ENCODE measurements around the gene VAV2.

Gene VAV2

DNA sequence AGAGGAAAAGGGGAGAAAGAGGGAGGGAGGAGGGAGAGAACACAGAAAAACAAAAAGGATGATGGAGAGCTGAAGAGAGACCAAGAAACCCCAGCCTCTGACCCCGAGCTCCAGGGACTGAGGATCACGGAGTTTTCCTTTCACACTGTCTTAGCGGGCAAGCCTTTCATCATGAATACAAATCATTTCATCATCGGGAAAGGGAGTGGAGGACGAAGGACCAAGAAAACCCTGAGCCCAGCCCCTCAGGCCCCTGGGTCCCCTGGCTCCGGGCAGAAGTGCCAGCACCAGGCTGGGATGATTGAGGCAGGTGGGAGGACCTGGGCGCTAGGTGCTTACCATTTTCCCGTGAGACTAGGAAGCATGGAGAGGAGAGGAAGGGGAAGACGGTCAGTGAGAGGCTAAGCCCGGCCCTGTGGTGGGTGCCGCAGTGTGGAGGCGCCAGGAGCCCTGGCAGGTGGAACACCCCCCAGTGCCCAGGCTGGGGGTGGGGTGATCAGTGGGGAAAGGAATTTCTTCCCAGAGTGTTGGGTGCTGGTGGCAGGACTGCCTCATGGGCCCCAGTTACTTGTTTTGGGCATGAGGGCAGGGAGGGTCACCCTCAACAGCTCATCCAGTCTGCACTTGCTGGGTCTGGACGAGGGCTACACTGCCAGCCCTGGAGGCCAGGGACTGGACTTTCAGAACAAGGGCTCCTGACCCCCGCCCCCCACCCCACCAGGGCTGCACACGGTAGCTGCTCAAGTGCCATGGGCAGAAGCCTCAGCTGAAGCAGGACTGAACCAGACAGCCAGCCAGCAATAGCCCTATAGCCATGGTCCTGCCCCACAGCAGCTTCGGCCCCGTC lies 205.0 kb downstream of the VAV2 start:
- no peak overlapping the region for H3K4me3 ChIP-seq (ENCODE audit: low read length)
- no peaks in the 10 kb centered on the region for H3K9me3 ChIP-seq (ENCODE audit: control insufficient read depth, low read depth, low read length)
- H3K27me3 ChIP-seq (ENCODE audit: control insufficient read depth, insufficient read depth, low read length): no peaks in the 10 kb centered on the region
- H3K36me3 ChIP-seq (ENCODE audit: control insufficient read depth, low read depth, low read length): peaks cover 12% of the 10 kb centered on the region
- H3K27ac ChIP-seq (ENCODE audit: low read length): no peak overlapping the region
- no peaks in the 10 kb centered on the region for H3K4me1 ChIP-seq (ENCODE audit: control insufficient read depth, low read depth, low read length)
- no peak overlapping the region for H3K9ac ChIP-seq (ENCODE audit: low read length)

- no peak overlapping the region for H3K4me3 ChIP-seq (ENCODE audit: low read length)
- H3K27me3 ChIP-seq (ENCODE audit: control insufficient read depth, insufficient read depth, low read length): no peaks in the 10 kb centered on the region
- peaks cover 12% of the 10 kb centered on the region for H3K36me3 ChIP-seq (ENCODE audit: control insufficient read depth, low read depth, low read length)
- no peaks in the 10 kb centered on the region for H3K4me1 ChIP-seq (ENCODE audit: control insufficient read depth, low read depth, low read length)
- H3K27ac ChIP-seq (ENCODE audit: low read length): no peak overlapping the region
- H3K9me3 ChIP-seq (ENCODE audit: control insufficient read depth, low read depth, low read length): no peaks in the 10 kb centered on the region
- no peak overlapping the region for H3K9ac ChIP-seq (ENCODE audit: low read length)
These were observed 205.8 kb downstream of the VAV2 start for GRCh38 chr9:133786371-133786753.

DNA sequence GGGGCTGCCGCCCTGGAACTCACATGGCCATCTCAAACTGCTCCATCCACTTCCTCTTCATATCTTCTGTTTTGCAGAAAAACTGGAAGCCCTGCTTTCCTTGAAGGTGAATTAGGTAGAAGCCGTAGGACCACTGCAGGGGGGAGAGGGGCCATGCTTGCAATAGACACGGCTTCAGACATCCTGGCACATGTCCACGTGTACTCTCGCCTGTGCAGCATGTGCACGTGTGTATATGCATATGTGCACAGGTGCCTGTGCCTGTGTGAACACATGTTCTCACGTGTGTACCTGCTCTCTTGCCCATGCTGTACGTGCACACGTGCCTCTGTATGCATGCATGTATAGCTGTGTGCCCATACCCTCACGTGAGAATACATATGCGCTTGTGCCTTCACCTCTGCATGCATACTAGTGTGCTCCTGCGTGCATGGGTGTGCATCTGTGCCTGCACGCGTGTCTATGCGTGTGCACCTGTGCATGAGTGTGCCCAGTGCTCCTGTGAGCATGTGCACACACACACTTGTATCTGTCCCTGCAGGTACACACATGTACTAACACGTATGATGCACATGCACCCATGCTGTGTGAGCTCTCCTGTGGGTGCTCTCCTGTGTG lies 206.3 kb downstream of the VAV2 start:
- H3K36me3 ChIP-seq (ENCODE audit: control insufficient read depth, low read depth, low read length): peaks cover 10% of the 10 kb centered on the region

DNA sequence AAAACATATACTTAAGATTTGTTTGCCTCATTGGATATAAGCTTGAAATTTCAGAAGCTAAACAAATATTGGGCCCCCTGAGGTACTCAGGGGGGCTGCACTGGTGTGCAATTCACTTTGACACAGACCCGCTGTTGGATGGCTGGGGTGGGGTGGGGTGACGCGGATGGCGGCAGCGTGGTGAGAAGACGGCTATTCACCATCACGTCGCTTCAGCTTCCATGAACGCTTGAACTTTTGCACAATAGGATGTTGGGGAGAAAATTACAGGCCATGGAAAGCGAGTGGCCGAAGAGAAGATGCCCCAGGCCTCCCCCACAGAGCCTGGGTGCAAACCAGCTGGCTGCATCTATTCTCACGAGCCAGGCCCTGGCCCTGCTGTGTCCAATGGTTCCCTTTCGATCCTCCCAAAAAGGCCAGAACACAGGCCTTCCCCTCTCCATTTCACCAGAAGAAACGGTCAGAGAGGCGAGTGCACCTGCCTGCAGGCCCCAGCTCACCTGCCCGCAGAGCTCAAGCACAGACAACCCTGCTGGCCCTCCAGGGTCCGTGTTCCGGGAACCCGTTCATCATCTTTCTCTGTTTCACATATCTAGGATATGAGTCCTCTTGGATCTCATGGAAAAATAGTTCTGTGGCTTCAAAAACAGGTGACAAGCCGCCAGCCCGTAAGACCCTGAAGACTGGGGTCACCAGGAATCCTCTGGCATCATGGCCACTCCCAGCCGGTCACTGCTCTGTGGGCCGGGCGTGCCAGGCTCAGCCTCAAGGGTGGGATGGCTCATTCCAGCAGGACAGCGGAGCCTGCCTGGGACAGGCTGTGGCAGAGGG lies 207.2 kb downstream of the VAV2 start:
- Histone ChIP-seq H3K9ac (ENCODE audit: low read length) (no peak overlapping the region), H3K9me3 (ENCODE audit: control insufficient read depth, low read depth, low read length) (no peaks in the 10 kb centered on the region), H3K36me3 (ENCODE audit: control insufficient read depth, low read depth, low read length) (peaks cover 6% of the 10 kb centered on the region), H3K4me3 (ENCODE audit: low read length) (no peak overlapping the region), H3K27me3 (ENCODE audit: control insufficient read depth, insufficient read depth, low read length) (no peaks in the 10 kb centered on the region), H3K4me1 (ENCODE audit: control insufficient read depth, low read depth, low read length) (no peaks in the 10 kb centered on the region), H3K27ac (ENCODE audit: low read length) (no peak overlapping the region)

More for the DNA sequence above, 206.3 kb downstream of the VAV2 start:
- Histone ChIP-seq H3K9me3 (ENCODE audit: control insufficient read depth, low read depth, low read length) (no peaks in the 10 kb centered on the region), H3K9ac (ENCODE audit: low read length) (no peak overlapping the region), H3K27me3 (ENCODE audit: control insufficient read depth, insufficient read depth, low read length) (no peaks in the 10 kb centered on the region), H3K27ac (ENCODE audit: low read length) (no peak overlapping the region), H3K4me1 (ENCODE audit: control insufficient read depth, low read depth, low read length) (no peaks in the 10 kb centered on the region), H3K4me3 (ENCODE audit: low read length) (no peak overlapping the region)

DNA sequence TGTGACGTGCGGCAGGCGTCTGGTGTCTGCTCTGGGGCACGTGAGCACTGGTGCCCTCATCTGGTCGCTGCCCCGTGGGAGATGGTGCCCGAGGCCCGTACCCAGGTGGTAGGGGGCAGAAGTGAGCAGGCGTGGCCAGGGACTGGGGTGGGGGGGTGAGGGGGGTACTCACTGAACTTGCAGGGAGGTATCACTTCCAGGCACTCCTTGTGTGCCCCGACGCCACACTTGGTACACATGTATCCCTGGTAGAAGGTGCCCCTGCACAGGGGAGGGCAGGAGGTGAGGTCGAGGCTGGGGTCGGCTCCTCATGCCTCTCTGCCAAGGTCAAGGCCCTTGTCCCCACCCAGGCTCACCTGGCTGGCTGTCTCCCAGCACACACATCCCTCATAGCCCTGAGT lies 208.8 kb downstream of the VAV2 start:
- Histone ChIP-seq H3K9me3 (ENCODE audit: control insufficient read depth, low read depth, low read length) (no peaks in the 10 kb centered on the region), H3K27ac (ENCODE audit: low read length) (no peak overlapping the region), H3K9ac (ENCODE audit: low read length) (no peak overlapping the region), H3K36me3 (ENCODE audit: control insufficient read depth, low read depth, low read length) (peaks cover 9% of the 10 kb centered on the region), H3K27me3 (ENCODE audit: control insufficient read depth, insufficient read depth, low read length) (no peaks in the 10 kb centered on the region), H3K4me1 (ENCODE audit: control insufficient read depth, low read depth, low read length) (no peaks in the 10 kb centered on the region), H3K4me3 (ENCODE audit: low read length) (no peak overlapping the region)

DNA sequence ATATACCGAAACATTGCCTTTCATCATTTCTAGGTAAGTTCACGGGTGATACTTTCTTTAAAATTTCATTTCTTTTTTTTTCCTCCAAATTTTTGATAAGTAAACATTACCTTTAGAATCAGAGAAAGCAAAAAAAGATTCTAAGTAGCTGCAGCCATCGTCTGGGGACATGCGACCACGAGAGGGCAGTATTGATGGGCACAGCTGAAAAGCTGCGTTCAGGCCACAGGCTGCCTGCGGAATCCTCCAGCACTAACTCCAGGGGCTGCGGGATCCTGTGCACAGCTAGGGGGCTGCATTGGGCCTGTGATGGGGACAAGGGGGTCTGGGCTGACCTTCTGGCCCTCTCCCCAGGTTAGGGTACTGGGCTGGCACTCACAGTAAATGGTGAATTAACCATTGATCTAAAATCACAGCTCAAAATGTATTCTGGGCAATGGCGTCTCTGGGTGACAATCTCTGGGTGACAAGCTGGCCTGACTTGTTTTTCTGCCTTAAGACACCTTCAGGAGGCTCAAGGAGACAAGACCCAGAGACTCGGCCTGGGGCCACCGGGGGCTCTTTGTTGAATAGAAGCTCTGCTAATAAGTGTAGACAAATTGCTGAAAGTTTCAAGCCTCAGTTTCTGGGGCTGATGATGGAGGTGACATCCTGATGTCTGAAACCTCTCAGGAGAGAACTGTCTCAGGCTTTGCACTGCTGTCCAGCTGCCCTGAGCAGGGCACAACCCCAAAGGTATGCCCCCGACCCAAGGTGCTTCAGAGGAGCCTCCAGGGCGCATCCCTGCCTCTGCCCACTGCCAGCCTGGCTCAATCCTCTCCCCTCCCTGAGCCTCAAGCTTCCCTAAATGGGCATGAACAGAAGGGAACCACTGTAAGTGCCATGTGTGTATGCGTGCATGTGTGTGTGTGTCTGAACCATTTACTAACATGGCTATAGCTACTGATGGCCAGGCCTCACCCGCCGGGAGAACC lies 209.7 kb downstream of the VAV2 start:
- H3K27ac ChIP-seq (ENCODE audit: low read length): no peak overlapping the region

DNA sequence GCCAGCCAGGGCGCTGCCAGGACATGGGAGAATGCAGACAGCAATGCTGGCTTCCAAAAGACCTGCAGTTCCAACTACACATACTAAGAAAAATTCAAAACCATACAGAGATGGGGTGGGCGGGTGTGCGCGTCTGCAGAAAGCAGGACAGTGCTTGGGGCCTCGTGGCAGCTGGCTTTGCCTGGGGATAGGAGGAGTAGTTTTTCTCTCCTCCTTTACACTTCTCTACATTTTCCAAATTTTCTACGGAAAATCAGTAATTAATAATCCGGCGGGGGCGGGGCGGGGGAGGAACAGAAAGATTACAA lies 210.3 kb downstream of the VAV2 start:
- no peaks in the 10 kb centered on the region for H3K9me3 ChIP-seq (ENCODE audit: control insufficient read depth, low read depth, low read length)
- H3K4me1 ChIP-seq (ENCODE audit: control insufficient read depth, low read depth, low read length): no peaks in the 10 kb centered on the region
- H3K4me3 ChIP-seq (ENCODE audit: low read length): no peak overlapping the region
- H3K9ac ChIP-seq (ENCODE audit: low read length): no peak overlapping the region
- no peak overlapping the region for H3K27ac ChIP-seq (ENCODE audit: low read length)
- H3K36me3 ChIP-seq (ENCODE audit: control insufficient read depth, low read depth, low read length): peaks cover 9% of the 10 kb centered on the region
- no peaks in the 10 kb centered on the region for H3K27me3 ChIP-seq (ENCODE audit: control insufficient read depth, insufficient read depth, low read length)

More for the DNA sequence above, 209.7 kb downstream of the VAV2 start:
- H3K27me3 ChIP-seq (ENCODE audit: control insufficient read depth, insufficient read depth, low read length): no peaks in the 10 kb centered on the region
- H3K9ac ChIP-seq (ENCODE audit: low read length): no peak overlapping the region
- no peaks in the 10 kb centered on the region for H3K9me3 ChIP-seq (ENCODE audit: control insufficient read depth, low read depth, low read length)
- H3K36me3 ChIP-seq (ENCODE audit: control insufficient read depth, low read depth, low read length): peaks cover 9% of the 10 kb centered on the region
- no peak overlapping the region for H3K4me3 ChIP-seq (ENCODE audit: low read length)
- no peaks in the 10 kb centered on the region for H3K4me1 ChIP-seq (ENCODE audit: control insufficient read depth, low read depth, low read length)

DNA sequence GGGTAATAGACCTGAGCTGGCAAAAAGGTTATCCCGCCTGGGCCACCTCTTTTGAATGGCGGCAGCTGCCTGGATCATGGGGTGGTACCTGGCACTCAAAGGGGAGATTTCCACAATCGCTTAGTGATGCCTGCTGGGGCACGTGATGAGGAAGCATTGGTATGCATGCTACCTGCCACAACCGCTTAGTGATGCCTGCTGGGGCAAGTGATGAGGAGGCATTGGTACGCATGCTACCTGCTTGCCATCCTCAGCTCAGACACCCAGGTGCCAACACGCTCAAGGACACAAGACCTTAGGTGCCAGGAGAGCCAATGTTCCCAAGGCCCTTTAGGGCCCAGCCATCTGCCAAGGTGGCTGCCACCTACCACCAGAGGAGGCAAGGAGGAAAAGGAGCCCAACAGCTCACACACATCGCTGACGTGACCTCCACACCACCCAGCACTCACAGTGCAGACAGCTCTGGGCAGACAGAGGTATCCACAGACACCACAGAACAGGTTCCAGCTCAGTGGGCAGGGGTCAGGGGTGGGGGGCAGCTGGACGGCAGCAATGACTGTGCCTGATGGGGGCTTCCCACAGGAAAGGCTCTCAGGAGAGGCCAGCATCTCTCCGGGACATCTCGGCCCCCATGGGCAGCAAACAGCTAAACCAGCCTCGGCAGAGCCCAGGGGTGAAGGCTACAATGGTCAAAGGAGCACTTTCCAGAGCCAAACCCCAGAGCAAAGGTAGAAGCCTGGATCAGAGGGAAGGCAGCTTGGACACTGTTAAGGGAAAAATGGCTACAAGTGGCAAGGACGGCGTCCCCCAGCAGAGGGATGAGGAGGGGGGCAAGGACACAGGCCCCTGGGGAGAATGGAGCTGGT lies 210.9 kb downstream of the VAV2 start:
- H3K27ac ChIP-seq (ENCODE audit: low read length): no peak overlapping the region
- H3K4me1 ChIP-seq (ENCODE audit: control insufficient read depth, low read depth, low read length): no peaks in the 10 kb centered on the region
- no peak overlapping the region for H3K9ac ChIP-seq (ENCODE audit: low read length)
- no peaks in the 10 kb centered on the region for H3K27me3 ChIP-seq (ENCODE audit: control insufficient read depth, insufficient read depth, low read length)
- H3K9me3 ChIP-seq (ENCODE audit: control insufficient read depth, low read depth, low read length): no peaks in the 10 kb centered on the region
- H3K4me3 ChIP-seq (ENCODE audit: low read length): no peak overlapping the region
- H3K36me3 ChIP-seq (ENCODE audit: control insufficient read depth, low read depth, low read length): peaks cover 9% of the 10 kb centered on the region

DNA sequence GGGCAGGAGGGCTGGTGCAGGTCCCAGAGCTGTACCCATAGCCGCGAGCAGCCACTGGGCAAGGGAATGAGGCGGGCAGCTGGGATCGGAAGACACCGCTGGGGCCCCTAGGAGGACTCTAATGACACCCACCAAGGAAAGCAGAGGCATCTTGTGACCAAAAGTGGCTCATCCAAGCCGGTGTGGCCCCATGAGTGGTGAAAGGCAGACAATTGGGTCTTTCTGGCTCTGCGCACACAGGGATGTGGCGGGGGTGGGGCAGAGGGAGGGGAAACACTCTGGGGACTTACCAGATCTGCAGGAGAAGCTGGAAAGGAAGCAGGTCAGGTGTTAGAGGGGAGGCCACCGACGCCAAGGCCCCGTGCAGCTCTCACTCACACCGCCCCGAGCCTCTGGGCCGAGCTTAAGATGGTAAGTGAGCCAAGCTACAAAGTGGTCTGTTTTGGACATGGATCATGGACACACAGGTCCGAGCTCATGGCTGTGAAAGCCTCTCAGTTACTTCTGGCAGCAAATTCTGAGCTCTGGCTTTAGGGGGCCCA lies 211.6 kb downstream of the VAV2 start:
- H3K27ac ChIP-seq (ENCODE audit: low read length): no peak overlapping the region
- no peak overlapping the region for H3K4me3 ChIP-seq (ENCODE audit: low read length)
- H3K4me1 ChIP-seq (ENCODE audit: control insufficient read depth, low read depth, low read length): no peaks in the 10 kb centered on the region
- H3K9ac ChIP-seq (ENCODE audit: low read length): no peak overlapping the region
- no peaks in the 10 kb centered on the region for H3K27me3 ChIP-seq (ENCODE audit: control insufficient read depth, insufficient read depth, low read length)
- H3K9me3 ChIP-seq (ENCODE audit: control insufficient read depth, low read depth, low read length): no peaks in the 10 kb centered on the region
- H3K36me3 ChIP-seq (ENCODE audit: control insufficient read depth, low read depth, low read length): peaks cover 9% of the 10 kb centered on the region
